D341Med (cell line): ENCODE data around the gene RYK.
"Not testable (repeated sequence)": the region's sequence is repeated elsewhere in the genome, so short reads cannot be mapped to it uniquely, and the experiment has no call there.

Experiments
- DNase-seq: peaks from one replicate; pipeline ENCODE4 v3.0.0; 2012; ENCODE audit warnings: low spot score

The RYK gene

DNA sequence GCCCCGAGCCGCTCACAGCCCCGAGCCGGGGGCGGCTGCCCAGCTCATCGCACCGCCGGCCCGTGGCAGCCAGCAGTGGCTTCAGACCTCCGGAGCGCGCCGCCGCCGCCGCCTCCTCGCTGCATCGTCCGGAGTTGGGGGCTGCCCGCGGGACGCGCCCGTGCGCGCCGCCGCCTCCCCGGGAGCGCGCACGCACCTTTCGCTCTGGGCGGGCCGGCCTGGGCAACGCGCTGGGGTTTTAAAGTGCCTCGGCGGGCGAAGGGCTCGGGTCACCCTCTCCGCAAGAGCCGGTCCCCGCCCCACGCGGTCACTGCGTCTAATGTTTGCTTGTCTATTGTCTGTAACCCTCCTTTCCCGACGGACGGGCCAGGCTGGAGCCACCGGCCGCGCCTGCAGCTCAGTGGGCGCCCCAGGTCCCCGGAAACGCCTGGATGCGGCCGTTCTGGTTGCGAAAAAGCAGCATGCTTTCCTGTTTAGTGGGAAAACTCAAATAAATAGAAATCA lies at the start of gene RYK:
Gene RYK, minus strand, starts transcription at position 143 of the 504 bp plus-strand sequence. CDS start 205 bp downstream, outside the sequence.
- peak; percentile 97 for DNase-seq

DNA sequence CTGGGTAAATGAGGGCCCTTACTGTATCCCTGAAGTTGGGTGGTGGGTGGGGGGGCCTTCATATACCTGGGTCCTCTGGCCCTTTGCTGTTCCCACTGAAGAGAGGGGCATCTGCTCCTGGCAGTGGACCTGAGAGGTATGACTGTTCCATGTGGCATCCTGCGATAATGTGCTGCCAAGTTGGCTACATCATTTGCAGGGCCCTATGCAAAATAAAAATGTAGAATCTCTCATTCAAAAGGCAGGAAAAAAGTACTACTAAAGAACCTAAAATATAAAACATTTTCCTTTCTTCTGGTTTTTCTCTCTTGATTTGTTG lies 49.2 kb upstream of the RYK start:
- DNase-seq, result no peak

DNA sequence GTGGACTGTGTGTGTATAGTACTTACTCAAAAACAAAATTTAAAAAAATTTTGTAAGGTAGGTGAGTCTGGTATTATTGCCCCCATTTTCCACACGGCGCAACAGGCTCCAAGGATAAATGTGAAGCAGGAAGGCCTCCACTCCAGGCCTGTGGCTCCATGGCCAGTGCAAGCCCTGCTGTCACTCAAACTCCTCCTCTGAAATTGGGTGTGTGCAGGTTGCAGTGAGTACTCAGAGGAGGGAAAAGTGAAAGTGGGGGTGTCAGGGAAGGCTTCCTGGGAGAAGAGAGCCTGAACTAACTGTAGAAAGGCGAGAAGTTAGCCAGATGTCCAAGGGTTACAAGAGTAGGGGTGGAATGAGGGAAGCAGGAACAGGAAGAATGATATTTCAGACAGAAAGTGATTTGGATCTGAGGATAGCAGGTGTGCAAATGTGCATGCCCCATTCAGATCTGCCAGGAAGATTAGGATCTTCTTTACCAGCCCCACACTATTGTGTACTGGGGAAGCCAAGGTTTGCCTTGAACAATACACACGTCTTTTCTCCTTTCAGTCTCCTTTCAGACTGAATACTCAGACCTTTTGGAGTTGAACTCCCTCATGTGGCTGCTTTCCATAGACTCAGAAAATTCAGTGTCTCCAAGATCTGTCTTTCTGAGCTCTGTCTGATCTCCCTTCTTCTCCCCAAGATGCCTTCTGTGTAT lies 48.7 kb upstream of the RYK start:
- no peak for DNase-seq

DNA sequence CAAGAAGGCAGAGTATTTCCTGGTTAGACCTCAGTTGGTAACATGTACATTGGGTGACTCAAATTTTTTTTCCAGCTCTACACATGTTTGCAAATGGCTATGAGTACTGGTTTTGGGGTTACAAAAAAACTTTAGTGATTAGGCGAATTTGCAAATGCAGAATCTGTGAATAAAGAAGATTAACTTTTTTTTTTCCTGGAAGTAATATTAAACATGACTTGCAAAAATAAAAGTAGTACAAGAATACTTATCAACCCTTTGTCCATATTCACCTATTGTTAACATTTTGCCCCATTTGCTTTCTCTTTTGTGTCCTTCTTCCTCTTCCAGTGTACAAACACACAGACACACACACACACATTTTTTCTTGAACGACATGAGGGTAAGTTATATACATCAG lies 47.6 kb upstream of the RYK start:
- DNase-seq, result no peak

DNA sequence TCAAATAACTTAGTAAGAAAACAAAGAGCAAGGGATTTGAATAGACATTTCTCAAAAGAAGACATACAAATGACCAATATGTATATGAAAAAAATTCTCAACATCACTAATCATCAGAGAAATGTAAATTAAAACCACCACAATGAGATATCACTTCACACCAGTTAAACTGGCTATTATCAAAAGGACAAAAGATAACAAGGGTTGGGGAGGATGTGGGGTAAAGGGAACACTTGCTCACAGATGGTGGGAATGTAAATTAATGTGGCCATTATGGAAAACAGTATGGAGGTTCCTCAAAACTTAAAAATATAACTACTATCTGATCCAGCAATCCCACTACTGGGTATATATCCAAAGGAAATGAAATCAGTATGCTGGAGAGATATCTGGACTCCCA lies 46.0 kb upstream of the RYK start:
- DNase-seq, result no peak

DNA sequence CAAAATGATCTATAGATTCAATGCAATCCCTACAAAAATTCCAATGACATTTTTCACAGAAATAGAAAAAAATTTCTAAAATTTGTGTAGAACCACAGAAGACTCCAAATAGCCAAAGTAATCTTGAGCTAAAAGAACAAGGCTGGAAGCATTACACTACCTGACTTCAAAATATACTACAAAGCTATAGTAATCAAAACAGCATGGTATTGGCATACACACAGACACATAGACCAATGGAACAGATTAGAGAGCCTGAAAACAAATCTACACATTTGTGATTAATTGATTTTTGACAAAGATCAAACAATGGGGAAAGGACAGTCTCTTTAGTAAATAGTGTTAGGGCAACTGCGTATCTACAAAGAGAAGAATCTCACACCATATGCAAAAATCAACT lies 45.3 kb upstream of the RYK start:
- no peak for DNase-seq

DNA sequence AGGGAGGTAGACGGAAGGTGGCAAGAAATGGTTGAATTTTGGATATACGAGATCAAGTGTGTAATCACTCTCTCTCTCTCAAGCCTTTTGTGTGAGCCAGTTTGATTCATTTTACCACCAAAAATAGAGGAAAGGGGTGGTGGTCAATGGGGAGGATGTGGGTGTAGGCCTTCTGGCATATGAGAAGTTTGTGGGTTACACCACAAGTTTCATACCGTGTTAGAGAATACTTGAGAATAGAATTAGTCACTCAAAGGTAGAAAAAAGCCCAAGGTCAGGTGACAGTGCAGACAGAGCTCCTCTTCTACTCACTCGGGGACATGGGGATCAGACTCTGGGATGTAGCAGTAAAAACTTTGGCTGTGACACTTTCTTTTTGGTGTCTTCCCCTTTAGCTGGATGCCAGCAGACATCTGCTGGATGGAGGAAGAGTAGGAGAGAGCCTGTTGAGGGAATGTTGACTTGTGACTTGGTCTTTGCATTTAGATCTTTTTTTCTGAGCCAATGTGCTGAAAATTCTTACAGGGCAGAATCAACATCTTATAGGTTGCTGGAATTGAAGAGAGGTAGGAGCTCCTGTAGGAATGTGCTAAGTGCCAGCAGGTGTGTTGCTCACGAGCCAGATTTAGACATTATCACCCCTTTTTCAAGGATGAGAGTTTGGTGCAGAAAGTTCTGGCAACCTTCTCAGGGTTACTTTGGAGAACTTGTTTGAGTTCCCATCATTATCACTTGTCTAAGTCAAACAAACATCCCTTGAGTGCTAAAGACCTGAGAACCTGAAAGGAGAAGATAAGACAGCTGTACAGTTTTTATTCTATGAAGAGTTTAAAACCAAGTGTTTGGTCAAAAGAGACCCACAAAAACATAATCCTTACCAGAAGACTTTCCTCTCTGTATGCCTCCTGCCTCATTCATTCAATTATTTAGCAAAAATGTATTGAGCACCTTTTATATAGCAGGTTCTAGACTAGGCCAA lies 43.9 kb upstream of the RYK start:
- DNase-seq, result no peak

DNA sequence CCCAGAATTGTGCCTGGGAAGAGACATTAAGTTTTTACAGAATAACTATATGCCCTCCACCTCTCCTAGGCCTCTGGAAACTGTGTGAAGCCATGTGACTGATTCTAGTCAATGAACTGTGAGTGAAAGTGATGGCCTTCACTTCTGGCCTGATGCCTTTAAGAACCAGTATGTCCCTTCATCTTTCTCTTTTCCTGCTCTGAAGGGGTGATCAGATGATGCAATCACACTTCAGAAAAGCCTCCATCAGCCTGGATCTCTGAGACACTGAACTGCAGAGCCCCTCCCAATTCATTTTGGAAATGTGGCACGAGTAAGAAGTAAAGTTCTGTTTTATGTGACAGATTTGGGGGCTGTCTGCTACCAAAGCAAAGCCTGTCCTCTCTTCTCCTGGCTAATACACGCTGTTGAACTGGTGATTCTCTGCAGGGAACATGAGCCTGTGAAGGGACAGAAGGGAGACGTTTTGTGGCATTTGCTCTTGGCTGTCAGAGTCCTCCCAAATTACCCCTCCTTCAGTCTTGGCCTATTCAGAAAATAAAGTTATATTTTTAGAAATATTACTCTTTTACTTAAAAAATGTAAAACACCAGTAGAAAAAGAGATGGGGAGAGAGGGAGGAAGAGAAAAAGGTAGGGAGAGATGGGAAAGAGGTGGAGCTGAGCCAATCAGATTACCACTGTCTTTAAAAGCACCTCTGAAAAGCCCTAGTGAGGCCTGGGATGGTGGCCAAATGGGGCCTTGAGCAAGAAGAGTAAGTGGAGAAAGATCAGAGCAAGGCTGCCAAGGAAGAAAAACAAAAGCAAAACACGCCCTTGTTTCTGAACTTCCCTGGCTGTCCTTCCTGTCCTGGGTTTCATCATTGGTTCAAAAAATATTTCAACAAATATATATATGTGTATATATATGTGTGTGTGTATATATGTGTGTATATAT lies 40.9 kb upstream of the RYK start:
- no peak for DNase-seq

DNA sequence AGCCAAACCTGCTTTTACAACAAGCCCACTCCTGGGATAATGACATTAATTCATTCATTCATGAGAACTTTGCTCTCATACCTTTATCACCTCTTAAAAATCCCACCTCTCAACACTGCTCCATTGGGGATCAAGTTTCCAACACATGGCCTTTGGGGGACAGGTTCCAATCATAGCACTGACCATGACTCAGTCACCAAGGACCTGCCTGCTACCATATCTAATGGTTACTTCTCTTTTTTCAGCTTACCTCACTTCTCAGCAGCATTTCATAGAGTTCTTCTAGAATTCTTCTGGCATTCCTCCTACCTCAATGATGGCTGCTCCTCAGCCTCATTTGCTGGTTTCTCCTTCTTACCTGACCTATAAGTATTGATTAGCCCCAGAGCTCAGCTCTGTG lies 36.9 kb upstream of the RYK start:
- DNase-seq, result no peak

DNA sequence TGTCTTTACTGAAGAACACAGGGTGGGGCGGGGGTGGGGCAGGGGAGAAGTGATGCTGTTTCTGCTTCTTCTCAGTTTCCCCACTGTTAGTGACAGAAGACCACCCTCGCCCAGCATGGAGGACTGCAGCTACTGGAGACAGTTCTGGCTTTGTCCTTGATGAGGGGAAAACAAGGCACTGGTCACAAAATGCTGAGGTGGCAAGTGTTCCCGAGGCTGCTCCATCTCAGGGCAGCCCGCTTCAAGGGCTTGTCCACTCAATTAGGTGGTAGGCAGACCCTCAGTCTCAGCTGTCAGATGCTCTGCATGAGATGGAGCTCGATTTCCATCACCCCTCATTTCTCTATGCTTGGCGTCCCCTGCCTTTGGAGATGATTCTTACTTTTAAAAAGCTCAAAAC lies 33.8 kb upstream of the RYK start:
- no peak for DNase-seq

DNA sequence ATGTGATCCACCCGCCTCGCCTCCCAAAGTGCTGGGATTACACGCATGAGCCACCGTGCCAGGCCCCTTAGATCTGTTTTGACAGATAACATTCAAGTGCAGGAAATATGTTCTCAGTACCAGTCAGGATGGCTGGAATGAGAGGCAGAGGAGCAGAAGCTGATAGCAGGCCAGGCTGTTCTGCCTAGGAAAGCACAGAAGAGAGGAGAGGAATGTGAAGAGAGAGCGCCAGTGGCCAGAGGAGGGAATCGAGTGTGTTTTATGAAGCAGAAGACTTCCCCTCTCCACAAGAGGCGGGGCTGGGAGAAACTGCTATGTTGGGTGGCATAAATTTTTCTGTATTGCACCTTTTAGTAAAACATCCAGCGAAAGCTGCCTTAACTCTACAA lies 32.0 kb upstream of the RYK start:
- no peak for DNase-seq

DNA sequence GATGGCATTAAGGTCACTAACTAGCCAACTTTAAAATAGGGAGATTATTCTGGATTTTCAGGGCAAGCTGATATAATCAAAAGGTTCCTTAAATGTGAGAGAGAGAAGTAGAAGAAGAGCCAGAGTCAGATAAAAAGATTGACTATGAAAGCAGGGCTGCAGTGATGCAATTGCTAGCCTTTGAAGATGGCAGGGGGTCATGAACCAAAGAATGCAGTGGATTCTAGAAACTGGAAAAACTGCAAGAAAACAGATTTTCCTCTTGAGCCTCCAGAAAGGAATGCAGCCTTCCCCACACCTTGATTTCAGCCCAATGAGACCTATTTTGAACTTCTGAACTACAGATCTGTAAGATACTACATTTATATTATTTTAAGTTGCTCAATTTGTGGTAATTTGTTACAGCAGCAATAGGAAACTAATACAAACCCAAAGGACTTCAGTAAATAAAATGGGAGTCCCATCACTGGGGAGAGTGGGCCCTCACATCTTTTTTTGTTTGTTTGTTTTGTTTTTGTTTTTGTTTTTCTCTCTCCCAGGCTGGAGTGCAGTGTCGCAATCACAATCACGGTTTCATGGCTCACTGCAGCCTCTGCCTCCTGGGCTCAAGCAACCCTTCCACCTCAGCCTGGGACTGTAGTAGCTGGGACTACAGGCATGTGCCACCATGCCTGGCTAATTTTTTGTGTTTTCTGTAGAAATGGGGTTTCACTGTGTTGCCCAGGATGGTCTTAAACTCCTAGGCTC lies 31.4 kb upstream of the RYK start:
- no peak for DNase-seq

DNA sequence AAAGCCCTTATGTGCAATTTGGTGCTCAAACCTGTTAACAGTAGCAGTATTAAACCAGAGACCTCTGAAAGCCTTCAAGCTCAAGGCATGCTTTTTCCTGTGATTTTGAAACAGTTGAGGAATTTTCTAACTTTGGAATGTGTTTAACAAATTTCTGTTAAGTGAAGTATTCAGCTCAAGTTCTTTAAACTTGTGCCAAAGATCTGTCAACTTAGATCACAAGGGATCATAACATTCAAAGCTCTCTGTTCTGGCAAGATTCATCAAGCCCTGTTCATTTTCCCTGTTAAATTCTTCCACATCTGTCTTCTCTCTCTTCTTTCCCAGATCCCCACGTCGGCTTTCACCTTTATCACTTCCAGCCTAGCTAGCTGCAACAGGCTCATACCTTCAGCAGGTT lies 28.8 kb upstream of the RYK start:
- no peak for DNase-seq

DNA sequence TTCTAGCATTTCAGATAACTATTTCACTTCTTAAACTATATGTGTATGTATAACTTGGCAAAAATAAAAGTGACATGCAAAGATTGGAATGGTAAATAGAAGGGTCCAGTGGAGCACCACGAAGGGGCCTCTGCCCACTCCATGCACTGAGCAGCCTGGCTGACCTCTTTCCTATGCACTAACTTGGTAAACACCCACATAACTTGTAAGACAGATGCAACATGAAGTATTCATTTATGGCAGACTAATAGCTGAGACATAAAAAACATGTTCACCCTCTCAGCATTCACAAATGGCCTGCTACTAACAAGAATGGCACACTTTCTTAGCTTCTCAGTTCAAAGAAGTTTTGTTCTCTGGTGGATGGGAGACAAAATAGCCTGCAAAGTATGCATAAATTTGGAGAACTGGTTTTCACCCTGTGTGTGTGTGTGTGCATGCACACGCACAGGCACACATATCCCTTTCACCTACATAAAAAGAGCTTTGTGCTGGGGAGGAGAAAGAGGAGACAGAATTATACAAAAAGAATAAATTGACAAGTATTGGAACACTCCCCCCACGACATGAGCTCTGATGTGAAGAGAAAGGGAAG lies 26.5 kb upstream of the RYK start:
- no peak for DNase-seq

DNA sequence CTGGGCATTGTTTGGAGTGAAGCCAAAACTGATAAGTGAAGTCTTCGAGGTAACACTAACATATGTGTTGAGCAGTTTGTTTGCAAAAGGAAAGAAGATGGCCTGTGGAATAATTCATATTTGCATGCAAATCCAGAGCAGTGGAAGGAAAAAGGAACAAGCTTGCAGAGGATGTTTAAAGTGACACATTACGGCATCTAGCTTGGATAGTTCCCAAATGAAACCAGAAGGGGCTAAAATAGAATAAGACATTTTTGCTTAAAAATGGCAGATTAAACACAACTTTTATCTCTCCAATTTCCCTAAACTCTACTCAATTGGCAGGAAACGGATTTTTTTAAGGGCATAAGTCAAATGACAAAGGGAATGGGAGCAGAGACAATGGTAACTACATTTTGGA lies 25.4 kb upstream of the RYK start:
- DNase-seq, result no peak

DNA sequence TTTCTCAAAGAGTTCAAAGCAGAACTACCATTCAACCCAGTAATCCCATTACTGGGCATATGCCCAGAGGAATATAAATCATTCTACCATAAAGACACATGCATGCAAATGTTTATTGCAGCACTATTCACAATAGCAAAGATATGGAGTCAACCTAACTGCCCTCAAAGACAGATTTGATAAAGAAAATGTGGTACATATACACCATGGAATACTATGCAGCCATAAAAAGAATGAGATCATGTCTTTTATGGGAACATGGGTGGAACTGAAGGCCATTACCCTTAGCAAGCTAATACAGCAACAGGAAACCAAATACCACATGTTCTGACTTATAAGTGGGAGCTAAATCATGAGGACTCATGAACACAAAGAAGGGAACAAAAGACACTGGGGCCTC lies 24.5 kb upstream of the RYK start:
- not testable (repeated sequence) for DNase-seq

DNA sequence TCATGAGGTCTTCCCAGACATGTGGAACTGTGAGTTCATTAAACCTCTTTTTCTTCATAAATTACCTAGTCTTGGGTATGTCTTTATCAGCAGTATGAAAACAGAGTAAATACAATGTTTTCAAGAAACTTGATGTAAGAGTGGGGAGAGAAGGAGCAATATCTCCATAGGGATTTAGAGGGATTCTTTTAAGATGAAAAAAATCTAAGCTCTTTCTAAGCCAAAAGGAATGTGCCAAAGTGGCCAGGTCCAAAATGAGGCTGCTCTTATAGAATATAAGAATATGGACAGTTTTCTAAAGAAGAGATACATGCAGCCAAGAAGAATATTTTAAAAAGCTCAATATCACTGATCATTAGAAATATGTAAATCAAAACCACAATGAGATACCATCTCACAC lies 23.9 kb upstream of the RYK start:
- DNase-seq, result no peak

DNA sequence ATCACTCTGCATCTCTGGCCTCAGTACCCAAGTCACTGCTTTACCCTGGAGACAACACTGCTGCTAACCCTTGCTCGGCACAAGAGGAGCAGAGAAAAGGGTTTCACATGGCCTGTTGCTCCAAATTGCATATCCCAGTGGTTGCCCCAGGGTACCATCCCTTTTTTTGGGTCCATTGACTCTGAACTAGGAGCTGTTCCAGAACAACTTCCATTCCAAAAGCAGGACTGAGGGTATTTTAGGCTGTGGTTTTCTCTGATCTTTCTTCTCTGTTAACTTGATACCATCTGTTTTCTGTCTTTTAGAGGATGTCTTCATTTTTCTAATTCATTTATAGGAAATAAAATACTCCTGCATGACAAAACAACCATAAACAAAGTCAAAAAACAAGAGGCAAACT lies 17.3 kb upstream of the RYK start:
- no peak for DNase-seq

DNA sequence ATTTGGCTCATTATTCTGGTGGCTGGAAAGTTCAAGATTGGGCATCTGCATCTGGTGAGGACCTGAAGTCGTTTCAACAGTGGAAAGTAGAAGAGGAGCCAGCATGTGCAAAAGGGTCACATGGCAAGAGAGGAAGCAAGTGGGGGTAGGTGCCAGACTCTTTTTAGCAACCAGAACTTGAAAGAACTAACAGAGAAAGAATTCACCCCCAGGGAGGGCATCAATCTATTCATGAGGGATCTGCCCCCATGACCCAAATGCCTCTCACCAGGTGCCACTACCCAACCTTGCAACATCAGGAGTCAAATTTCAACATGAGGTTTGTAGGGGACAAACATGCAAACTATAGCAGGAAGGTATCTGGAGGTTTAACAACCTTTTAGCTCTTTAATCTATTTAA lies 10.3 kb upstream of the RYK start:
- DNase-seq, result no peak

DNA sequence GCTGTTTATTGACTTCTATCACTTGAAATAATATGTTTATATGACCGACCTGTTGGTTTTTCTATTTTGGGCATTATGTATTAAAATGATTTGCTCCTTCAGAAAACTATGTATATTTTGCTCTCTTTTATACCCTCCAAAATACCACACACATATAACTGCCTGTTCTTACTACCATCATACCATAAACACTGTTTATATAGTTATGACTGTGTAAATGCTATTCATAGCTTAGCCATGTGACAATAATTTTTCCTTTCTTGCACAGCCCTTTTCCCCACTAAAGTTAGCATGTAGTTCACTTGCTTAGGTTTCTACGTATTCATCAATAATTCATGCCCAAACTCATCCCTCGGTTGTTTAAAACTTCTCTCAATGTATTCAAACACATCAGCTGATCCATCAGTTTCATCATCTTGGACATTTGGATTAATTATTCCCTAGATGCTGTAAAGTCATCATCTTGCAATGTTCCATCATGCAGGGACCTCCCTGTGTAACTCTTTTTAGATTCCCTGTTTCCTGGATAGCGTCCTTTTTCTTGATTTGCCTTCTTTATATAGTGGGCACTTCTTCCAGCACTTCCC lies 8.2 kb upstream of the RYK start:
- no peak for DNase-seq

DNA sequence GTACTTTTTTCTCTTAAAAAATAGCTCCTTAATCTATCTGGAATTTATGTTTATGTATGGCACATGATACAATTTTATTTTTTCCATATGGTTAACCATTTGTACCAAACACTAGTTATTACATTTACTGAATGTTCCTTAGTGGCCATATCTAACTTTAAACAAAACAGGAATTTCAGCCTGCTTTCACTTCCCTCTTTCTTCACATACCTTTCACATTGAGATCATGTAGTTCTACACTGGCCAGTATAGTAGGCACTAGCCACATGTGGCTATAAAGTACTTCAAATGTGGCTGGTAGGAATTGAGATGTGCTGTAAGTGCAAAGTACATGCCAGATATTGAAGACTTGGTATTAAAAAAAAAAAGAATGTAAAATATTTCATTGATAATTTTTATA lies 4.7 kb upstream of the RYK start:
- no peak for DNase-seq
